HG03280 (cell line): Measurements from ENCODE around the gene WDR59.
A peak's percentile ranks its signal among the peaks of the same experiment; 100 is the strongest.
"Not testable (repeated sequence)": the region's sequence is repeated elsewhere in the genome, so short reads cannot be mapped to it uniquely, and the experiment has no call there.

Experiments used
- ATAC-seq: cut with Tn5 transposase; IDR thresholded peaks from one replicate; pipeline ENCODE4 v1.9.1; 2021; ENCODE audit warnings: mild to moderate bottlenecking, moderate library complexity; ENCODE audit not compliant: unreplicated experiment

The WDR59 gene

GRCh38 chr16:74908759-74909158 lies 76.2 kb downstream of the WDR59 start:
- ATAC-seq: not testable (repeated sequence)

DNA sequence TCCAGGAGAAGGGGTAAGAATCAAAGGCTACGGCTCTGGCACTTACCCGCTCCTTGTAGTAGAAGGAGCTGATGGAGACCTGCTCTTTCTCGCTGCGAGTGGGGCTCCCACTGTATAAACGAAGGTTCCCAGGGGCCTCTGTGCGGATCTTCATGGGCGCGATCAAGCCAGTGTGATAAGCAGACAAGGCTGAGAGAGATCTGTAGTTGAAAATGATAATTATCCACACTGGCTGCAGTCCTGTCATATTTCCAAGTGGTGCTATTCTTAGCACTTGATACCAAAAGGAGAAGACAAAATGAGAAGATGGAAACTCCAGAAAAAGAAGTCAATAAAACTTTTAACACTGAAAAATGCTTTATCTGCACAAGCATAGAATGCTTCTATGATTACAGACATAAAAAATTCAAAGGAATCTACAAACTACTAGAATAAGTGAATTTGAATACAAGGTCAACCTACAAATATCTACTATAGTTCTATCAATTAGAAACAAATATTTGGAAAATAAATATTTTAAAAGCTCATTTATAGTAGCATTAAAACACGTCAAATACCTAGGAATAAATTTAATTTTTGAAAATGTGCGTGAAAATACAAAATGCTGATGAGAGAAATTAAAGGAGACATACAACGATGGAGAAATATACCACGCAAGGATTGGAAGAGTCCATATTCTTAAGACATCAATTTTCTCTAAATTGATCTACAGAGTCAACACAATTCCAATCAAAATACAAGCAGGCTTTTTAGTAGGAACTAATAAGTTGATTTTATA lies 80.8 kb downstream of the WDR59 start:
- no peak for ATAC-seq

DNA sequence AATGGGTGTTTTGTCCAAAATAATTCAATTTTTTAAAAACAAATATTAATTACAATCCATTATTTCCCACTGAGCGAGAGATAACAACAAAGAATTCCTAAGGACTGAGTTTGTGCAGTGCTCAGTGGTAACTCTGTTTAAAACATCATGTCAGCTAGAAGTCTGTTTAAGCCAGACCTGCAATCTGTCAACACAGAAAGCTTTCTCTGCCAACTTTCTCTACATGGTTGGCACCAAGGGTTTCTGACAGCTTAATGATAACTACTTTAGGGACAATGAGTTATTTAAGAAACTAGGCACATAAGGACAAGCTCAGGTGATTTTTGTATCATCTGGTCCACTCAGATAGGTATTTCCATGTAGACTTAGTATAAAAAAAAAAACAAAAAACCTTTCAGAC lies 81.8 kb downstream of the WDR59 start:
- no peak for ATAC-seq

DNA sequence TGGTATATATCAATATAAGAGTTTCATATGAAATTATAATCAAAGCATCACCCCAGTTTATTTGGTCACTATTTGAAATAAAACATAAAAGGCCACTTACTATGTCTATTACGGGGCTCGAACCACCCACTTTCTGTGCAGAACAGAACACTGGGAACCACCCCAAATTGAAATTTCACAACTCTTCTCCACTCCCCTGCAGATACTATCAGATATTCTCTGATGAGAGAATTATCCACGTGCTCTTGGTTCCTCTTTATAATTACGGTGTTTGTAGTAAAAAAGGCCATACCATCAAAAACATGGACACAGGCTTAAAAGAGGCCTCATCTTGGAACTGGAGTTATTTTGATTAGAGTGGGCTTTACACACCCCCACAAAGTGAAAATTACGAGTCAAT lies 82.8 kb downstream of the WDR59 start:
- no peak for ATAC-seq

DNA sequence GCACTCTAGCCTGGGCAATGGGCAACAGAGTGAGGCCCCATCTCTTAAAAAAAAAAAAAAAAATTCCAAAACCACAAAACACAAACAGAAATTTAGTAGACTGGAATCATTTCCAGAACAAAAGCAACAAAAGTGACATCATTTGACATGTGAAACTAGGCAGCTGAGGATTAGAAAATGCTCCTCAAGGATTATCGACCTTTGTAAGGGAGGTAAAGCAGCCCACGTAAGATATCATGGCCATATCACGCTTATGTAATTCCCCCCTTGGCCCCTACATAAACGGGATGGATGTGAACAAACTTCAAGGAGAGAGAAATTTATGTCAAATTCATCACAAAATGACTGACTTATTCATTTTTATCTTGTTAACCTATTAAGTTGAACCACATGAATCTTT lies 83.3 kb downstream of the WDR59 start:
- no peak for ATAC-seq

GRCh38 chr16:74899816-74900215 lies 85.1 kb downstream of the WDR59 start:
- no peak for ATAC-seq

DNA sequence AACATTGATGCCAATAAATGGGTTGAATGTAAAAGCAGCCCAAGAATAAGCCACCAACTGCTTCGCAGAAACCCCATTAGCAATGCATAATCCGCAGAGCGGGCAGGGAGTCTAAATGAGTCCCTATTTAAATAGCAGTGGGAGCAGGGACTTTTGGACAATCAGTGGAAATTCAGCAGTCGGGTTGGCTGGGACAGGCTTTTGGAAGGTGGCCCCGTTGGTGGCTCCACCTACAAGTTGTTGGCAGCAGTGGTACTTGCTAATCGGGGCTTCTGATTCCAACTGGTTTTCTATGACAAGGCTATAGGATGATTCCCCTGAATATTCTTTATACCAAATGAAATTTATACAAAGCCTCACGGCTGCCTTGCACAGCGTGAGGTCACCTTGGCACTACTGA lies 86.3 kb downstream of the WDR59 start:
- ATAC-seq: no peak

- no peak for ATAC-seq
Observed at GRCh38 chr16:74896389-74897370, 88.2 kb downstream of the WDR59 start.

GRCh38 chr16:74893541-74893940 lies 91.4 kb downstream of the WDR59 start:
- ATAC-seq: no peak

GRCh38 chr16:74892574-74893461 lies 92.1 kb downstream of the WDR59 start:
- ATAC-seq: peak; percentile 93

GRCh38 chr16:74888888-74889287 lies 96.0 kb downstream of the WDR59 start:
- no peak for ATAC-seq

DNA sequence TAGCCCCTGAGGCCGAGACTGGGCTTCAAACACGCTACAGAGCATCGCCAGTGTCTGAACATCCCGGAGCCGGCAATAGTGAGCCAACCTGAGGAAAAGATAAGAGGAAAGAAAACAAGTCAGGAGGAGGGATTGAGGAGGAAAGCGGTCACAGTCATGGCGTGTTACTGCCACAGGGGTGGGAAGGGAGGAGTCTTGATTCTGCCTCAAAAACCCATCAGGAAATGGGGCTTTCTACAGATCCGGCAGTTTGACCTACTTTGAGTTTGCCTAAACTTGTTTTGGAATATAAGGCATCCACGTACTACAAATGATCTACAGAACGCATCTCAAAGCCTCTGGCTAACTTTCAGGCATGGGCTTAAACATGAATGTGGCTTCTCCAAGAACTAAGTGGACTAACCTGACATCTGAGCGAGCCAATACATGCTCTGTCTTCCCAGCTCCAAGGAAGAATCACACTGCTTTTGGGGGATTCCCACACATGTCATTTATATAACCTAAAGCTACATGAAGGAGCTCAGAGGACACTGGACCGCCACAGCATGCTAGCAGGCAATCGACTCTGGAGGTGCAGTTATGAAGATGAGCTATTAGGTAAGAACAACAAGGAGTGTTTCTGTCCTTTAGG lies 96.6 kb downstream of the WDR59 start:
- ATAC-seq: no peak

GRCh38 chr16:74887084-74887483 lies 97.8 kb downstream of the WDR59 start:
- no peak for ATAC-seq

DNA sequence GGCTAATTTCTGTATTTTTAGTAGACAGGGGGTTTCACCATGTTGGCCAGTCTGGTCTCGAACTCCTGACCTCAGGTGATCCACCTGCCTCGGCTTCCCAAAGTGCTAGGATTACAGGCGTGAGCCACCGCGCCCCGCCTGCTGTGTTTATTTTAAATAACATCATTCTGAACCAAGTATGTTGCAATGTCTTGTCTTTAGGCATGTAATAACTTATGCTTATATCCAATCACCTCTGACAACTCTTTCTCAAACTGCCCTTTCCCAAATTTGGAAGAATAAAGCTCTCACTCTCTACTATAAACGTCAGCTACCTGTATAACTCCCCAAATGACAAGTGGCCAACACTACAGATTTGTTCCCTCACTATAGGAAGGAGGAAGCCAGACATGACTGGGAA lies 107.2 kb downstream of the WDR59 start:
- ATAC-seq: no peak

GRCh38 chr16:74874912-74875546 lies 109.9 kb downstream of the WDR59 start:
- ATAC-seq: no peak

GRCh38 chr16:74874123-74874522 lies 110.8 kb downstream of the WDR59 start:
- ATAC-seq: no peak

- ATAC-seq: no peak
Observed at GRCh38 chr16:74872302-74872701, 112.6 kb downstream of the WDR59 start.

DNA sequence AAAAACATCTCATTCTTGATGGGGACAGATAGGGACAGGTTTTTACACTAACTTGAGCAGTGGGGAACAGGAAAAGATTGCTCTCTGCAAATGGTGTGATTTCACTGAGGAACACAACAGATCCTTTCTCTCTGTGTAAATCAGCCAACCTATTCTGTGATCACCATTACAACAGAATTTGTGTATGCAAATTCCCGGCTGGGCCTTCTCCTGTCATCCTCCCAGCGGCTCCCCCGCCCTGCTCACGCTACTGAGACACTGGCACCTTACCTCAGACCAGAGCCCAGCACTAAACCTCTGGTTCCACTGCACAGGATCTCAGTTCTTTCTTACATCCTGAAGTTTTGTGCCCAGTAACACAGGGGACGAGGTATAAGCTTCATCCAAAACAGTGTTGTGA lies 113.3 kb downstream of the WDR59 start:
- ATAC-seq: no peak

GRCh38 chr16:74868501-74868900 lies 116.4 kb downstream of the WDR59 start:
- no peak for ATAC-seq

GRCh38 chr16:74868035-74868434 lies 116.9 kb downstream of the WDR59 start:
- no peak for ATAC-seq
